IMR-90 (cell line): Measurements from ENCODE around the gene WBP2. TPM values are rescaled to one million over a fixed set of nuclear protein-coding genes. Genes with fewer than 3 reads are reported as not detected.
A peak's percentile ranks its signal among the peaks of the same experiment; 100 is the strongest.

Source experiments
- ATAC-seq: fragments of 200-7000 bp; cut with Tn5 transposase; 2 replicates; pipeline ENCODE4 v1.9.1; 2020; ENCODE audit warnings: low read depth, mild to moderate bottlenecking, moderate library complexity
- Bru-seq: library from RNA; stranded (reverse); fragments of 400-500 nt; gene quantifications from one replicate; lab custom pipeline; 2021; lab: Mats Ljungman, UMichigan
- BruChase-seq, 2 experiments: library from RNA; stranded (reverse); fragments of 400-500 nt; gene quantifications; one replicate each; lab custom pipeline; 2021; lab: Mats Ljungman, UMichigan
- BruUV-seq: library from RNA; stranded (reverse); fragments of 400-500 nt; replicated peaks from 2 replicates; lab custom pipeline; 2021; lab: Mats Ljungman, UMichigan
- CTCF ChIA-PET: fragments of 300-600 bp; formaldehyde crosslinking; extraction: SDS; loops from one replicate; lab custom pipeline; 2021; ENCODE audit warnings: antibody characterized with exemption; lab: Yijun Ruan, JAX
- POLR2A ChIA-PET: fragments of 300-600 bp; sonication (Branson Sonifier 250); formaldehyde crosslinking; loops from one replicate; lab custom pipeline; 2022; ENCODE audit warnings: antibody characterized with exemption; ENCODE audit not compliant: unreplicated experiment; lab: Charles Lee
- DNase-seq: peaks from one replicate; pipeline ENCODE4 v3.0.0; 2013
- H2AFZ ChIP-seq: replicated peaks from 2 replicates; pipeline ENCODE3; 2013; ENCODE audit warnings: low read length, mild to moderate bottlenecking; ENCODE audit not compliant: poor library complexity
- H2AK5ac ChIP-seq: 2 replicates; pipeline ENCODE4 v1.6.1; 2013; ENCODE audit warnings: low read depth, low read length, inconsistent platforms
- H2AK9ac ChIP-seq: replicated peaks from 2 replicates; pipeline ENCODE3; 2013; ENCODE audit warnings: mild to moderate bottlenecking, low read depth, low read length, moderate library complexity; ENCODE audit not compliant: poor library complexity
- H2BK120ac ChIP-seq: 2 replicates; pipeline ENCODE4 v1.6.1; 2013; ENCODE audit warnings: low read depth, low read length, inconsistent platforms
- H2BK15ac ChIP-seq: 3 replicates; pipeline ENCODE4 v1.6.1; 2013; ENCODE audit warnings: low read depth, low read length, inconsistent platforms
- H2BK20ac ChIP-seq: 2 replicates; pipeline ENCODE4 v1.6.1; 2013; ENCODE audit warnings: low read depth, mild to moderate bottlenecking, inconsistent platforms, low read length, moderate library complexity
- H2BK5ac ChIP-seq: 2 replicates; pipeline ENCODE4 v1.6.1; 2013; ENCODE audit warnings: mild to moderate bottlenecking, low read depth, low read length, inconsistent platforms; ENCODE audit not compliant: poor library complexity, severe bottlenecking
- H3K14ac ChIP-seq: replicated peaks from 2 replicates; pipeline ENCODE4 v1.6.1; 2013; ENCODE audit warnings: low read depth, low read length, inconsistent platforms
- H3K18ac ChIP-seq: 2 replicates; pipeline ENCODE4 v1.6.1; 2013; ENCODE audit warnings: low read depth, low read length, control low read depth
- H3K23ac ChIP-seq: 2 replicates; pipeline ENCODE4 v1.6.1; 2013; ENCODE audit warnings: low read depth, low read length, inconsistent platforms
- H3K27ac ChIP-seq: 2 replicates; pipeline ENCODE4 v1.5.1; 2013; ENCODE audit warnings: mild to moderate bottlenecking, control low read depth, low read length; ENCODE audit not compliant: insufficient read depth
- H3K27me3 ChIP-seq: 2 replicates; pipeline ENCODE4 v1.6.1; 2013; ENCODE audit warnings: low read length; ENCODE audit not compliant: control insufficient read depth, insufficient read depth
- H3K36me3 ChIP-seq: 2 replicates; pipeline ENCODE4 v1.6.1; 2013; ENCODE audit warnings: low read length, mixed read lengths; ENCODE audit not compliant: control insufficient read depth, insufficient read depth
- H3K4ac ChIP-seq: 2 replicates; pipeline ENCODE4 v1.6.1; 2013; ENCODE audit warnings: low read depth, low read length, inconsistent platforms
- H3K4me1 ChIP-seq: 2 replicates; pipeline ENCODE4 v1.6.1; 2013; ENCODE audit warnings: low read length, mixed read lengths; ENCODE audit not compliant: control insufficient read depth, insufficient read depth
- H3K4me2 ChIP-seq: 2 replicates; pipeline ENCODE4 v1.6.1; 2013; ENCODE audit warnings: low read depth, mild to moderate bottlenecking, control low read depth, low read length, moderate library complexity
- H3K4me3 ChIP-seq: 2 replicates; pipeline ENCODE4 v1.5.1; 2013; ENCODE audit warnings: low read depth, mild to moderate bottlenecking, control low read depth, low read length, moderate library complexity; ENCODE audit not compliant: insufficient read depth
- H3K56ac ChIP-seq: 2 replicates; pipeline ENCODE4 v1.6.1; 2013; ENCODE audit warnings: low read length, inconsistent platforms; ENCODE audit not compliant: insufficient read depth; ENCODE audit errors: extremely low read depth
- H3K79me1 ChIP-seq, 2 experiments: 2 replicates each; pipeline ENCODE4 v1.6.1; 2013; ENCODE audit warnings: low read length in 2 of 2, inconsistent platforms in 1 of 2, low read depth in 1 of 2
- H3K9ac ChIP-seq: 2 replicates; pipeline ENCODE4 v1.6.1; 2013; ENCODE audit warnings: low read depth, low read length, control low read depth
- H3K9me1 ChIP-seq: 2 replicates; pipeline ENCODE4 v1.6.1; 2013; ENCODE audit warnings: low read length, inconsistent platforms; ENCODE audit not compliant: insufficient read depth
- H3K9me3 ChIP-seq: 2 replicates; pipeline ENCODE4 v1.6.1; 2013; ENCODE audit warnings: low read length; ENCODE audit not compliant: control insufficient read depth, insufficient read depth
- H4K20me1 ChIP-seq: 2 replicates; pipeline ENCODE4 v1.6.1; 2013; ENCODE audit warnings: low read length, inconsistent platforms; ENCODE audit not compliant: insufficient read depth
- H4K5ac ChIP-seq: 2 replicates; pipeline ENCODE4 v1.6.1; 2013; ENCODE audit warnings: mild to moderate bottlenecking, low read depth, low read length, control low read depth
- H4K8ac ChIP-seq, 2 experiments: 2 replicates each; pipeline ENCODE4 v1.6.1; 2013; ENCODE audit warnings: low read depth in 2 of 2, low read length in 2 of 2, control low read depth in 1 of 2, inconsistent platforms in 1 of 2
- H4K91ac ChIP-seq: 2 replicates; pipeline ENCODE4 v1.6.1; 2013; ENCODE audit warnings: low read depth, low read length, inconsistent platforms; ENCODE audit not compliant: insufficient read depth
- BHLHE40 ChIP-seq: fragments of 150-350 bp; IDR thresholded peaks from 2 replicates; pipeline ENCODE4 v1.6.1; 2016; ENCODE audit warnings: mild to moderate bottlenecking, low read depth, low read length
- CEBPB ChIP-seq: IDR thresholded peaks from 2 replicates; pipeline ENCODE4 v1.6.1; 2012; ENCODE audit warnings: low read depth, low read length, improper control_type of control experiment
- CHD1 ChIP-seq: IDR thresholded peaks from 2 replicates; pipeline ENCODE4 v1.6.1; 2012; ENCODE audit warnings: low read depth, low read length, improper control_type of control experiment
- FOS ChIP-seq: fragments of 150-350 bp; IDR thresholded peaks from 2 replicates; pipeline ENCODE4 v1.6.1; 2016; ENCODE audit warnings: low read depth, low read length
- MAZ ChIP-seq: IDR thresholded peaks from 2 replicates; pipeline ENCODE4 v1.6.1; 2012; ENCODE audit warnings: low read depth, mild to moderate bottlenecking, low read length, improper control_type of control experiment, moderate library complexity, borderline replicate concordance
- MXI1 ChIP-seq: IDR thresholded peaks from 2 replicates; pipeline ENCODE4 v1.6.1; 2012; ENCODE audit warnings: low read depth, mild to moderate bottlenecking, low read length, moderate library complexity, borderline replicate concordance
- POLR2A ChIP-seq: IDR thresholded peaks from 2 replicates; pipeline ENCODE4 v1.6.1; 2012; ENCODE audit warnings: mild to moderate bottlenecking, low read depth, low read length
- RAD21 ChIP-seq: IDR thresholded peaks from 2 replicates; pipeline ENCODE4 v1.6.1; 2012; ENCODE audit warnings: low read length, improper control_type of control experiment
- RFX5 ChIP-seq: IDR thresholded peaks from 2 replicates; pipeline ENCODE4 v1.8.0; 2012; ENCODE audit warnings: low read depth, mild to moderate bottlenecking, low read length, moderate library complexity
- WGBS, 2 experiments: methylation state at CpG; one replicate each; pipeline versions ENCODE4 v1.1.5 to v1.1.7; 2013; ENCODE audit warnings: missing lambda C conversion rate in 2 of 2; ENCODE audit not compliant: insufficient read length in 1 of 2; ENCODE audit errors: extremely low coverage in 2 of 2; 5-methylcytosine and 5-hydroxymethylcytosine counted together
- dilution Hi-C: fragments of 300-500 bp; cut with HindIII; formaldehyde crosslinking; loops from one replicate; pipeline ENCODE4 v1.14.3; 2018; ENCODE audit warnings: low sequenced_read_pairs; ENCODE audit not compliant: unreplicated experiment
- in situ Hi-C: fragments of 300-500 bp; cut with MboI; formaldehyde crosslinking; loops from 3 replicates; pipeline ENCODE4 v1.14.3; 2019; ENCODE audit warnings: low sequenced_read_pairs, inconsistent platforms, mixed read lengths
- intact Hi-C: fragments of 100-400 bp; cut with micrococcal nuclease; formaldehyde crosslinking; loops from 2 replicates; pipeline ENCODE4 v1.10.0; 2022
- long read RNA-seq: library from polyadenylated mRNA; unstranded; transcript quantifications from one replicate; pipeline ENCODE4 v2.0.0, GENCODE V29; 2021; ENCODE audit not compliant: unreplicated experiment
- polyA plus RNA-seq, 3 experiments: library from polyadenylated mRNA; depleted of rRNA; stranded (reverse); fragments of >200 nt; gene quantifications; 2 replicates each; pipeline ENCODE4 v1.2.3, GENCODE V29; 2012; ENCODE audit warnings: low replicate concordance in 1 of 3
- total RNA-seq: library from RNA; depleted of rRNA; stranded (reverse); fragments of >200 nt; gene quantifications from 2 replicates; pipeline ENCODE4 v1.2.3, GENCODE V29; 2012; rRNA removed
- TF ChIP-seq, protein P1 (sequence below): conservative IDR thresholded peaks from 2 replicates; pipeline ENCODE4 v1.5.1; 2012; ENCODE audit warnings: mild to moderate bottlenecking, low read depth, low read length, improper control_type of control experiment
- TF ChIP-seq, protein P2 (sequence below): fragments of 150-350 bp; IDR thresholded peaks from 2 replicates; pipeline ENCODE4 v1.6.1; 2017; ENCODE audit warnings: mild to moderate bottlenecking, antibody characterized with exemption, low read length, low read depth

The WBP2 gene
- total RNA-seq (7.8 and 9.0 TPM in 2 replicates), polyA plus RNA-seq (2012; rRNA removed) (35.5 and 36.7 TPM in 2 replicates), Bru-seq, nascent RNA (percentile 59 among the genes with signal in this experiment), BruChase-seq, experiment 1, labeled RNA remaining after a 6-hour chase (percentile 76 among the genes with signal in this experiment), BruChase-seq, experiment 2, labeled RNA remaining after a 2-hour chase (percentile 66 among the genes with signal in this experiment)
- polyA plus RNA-seq (2012; cell fraction: cytosol; rRNA removed), result 28.5 and 41.3 TPM in 2 replicates
- polyA plus RNA-seq (2012; cell fraction: nucleus; rRNA removed; ENCODE audit: low replicate concordance), result 54.3 and 84.4 TPM in 2 replicates
- long read RNA-seq, transcript WBP2-201 (8 exons, 1,944 nt), result major isoform, 29 of 122 reads
- long read RNA-seq, partial matches to known transcripts, result 8 of 122 reads
- long read RNA-seq, other reads (novel, unspliced or antisense), result 84 of 122 reads

DNA sequence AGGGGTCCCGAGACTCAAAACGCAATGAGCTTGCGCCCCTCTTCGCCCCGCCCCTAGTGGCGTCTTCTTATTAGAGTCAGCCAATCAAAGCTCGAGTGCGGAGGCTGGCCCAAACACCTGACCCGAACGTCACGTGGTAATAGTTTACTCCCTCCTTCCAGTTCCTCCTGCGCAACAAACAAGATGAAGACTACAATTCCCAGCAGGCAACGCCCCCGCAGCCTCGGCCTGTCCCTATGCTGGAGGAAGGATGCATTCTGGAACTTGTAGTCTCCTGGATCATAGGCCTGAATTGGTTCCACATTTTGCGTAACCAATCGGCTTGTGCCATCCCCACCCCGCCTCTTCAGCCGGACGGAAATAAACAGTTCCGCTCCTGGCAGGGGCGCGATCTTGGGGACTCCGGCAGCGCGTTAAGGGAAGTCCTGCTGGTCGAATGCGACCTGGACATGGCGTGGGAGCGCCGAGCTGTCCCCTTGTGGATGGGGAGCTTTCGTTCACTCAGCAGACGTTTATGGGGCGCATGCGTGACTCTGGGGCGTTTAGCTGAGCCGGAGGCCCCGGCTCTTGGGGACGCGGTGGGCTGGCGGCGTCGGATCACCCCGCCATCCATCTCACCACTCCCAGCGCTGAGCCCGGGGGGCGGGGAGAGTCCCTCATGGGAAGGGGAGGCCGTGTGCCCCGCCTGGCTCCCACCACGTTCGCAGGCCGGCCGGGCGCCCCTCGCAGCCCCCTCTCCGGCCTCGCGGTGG is at the start of gene WBP2:
Gene WBP2 (minus strand): TSS at position 26 of the 752 bp plus-strand sequence. CDS start 38 bp downstream, outside the sequence.
- Histone ChIP-seq H3K9me1 (peaks cover 7% of the 10 kb centered on the region), H4K20me1 (peaks cover 5% of the 10 kb centered on the region; the same call in 1 of the 2 replicates), H3K27ac (peak within 1 kb of the TSS; percentile 70), H3K27me3 (no peaks in the 10 kb centered on the region), H3K79me1 (peaks cover 6 to 29% of the 10 kb centered on the region in 2 experiments; a peak in 3 of 4 replicates), H3K4me2 (peak within 1 kb of the TSS; percentile 86), H2AK5ac (peak within 1 kb of the TSS; percentile 46; the same call in 1 of the 2 replicates), H3K14ac (peak within 1 kb of the TSS; percentile 69), H2BK20ac (no peak within 1 kb of the TSS), H3K56ac (peak within 1 kb of the TSS; percentile 37; the same call in 1 of the 2 replicates), H3K9ac (peak within 1 kb of the TSS; percentile 72), H3K23ac (peak within 1 kb of the TSS; percentile 25), H3K9me3 (no peaks in the 10 kb centered on the region), H4K8ac (peak within 1 kb of the TSS; percentile 75 to 77; a peak in 3 of 4 replicates), H3K4me3 (peak within 1 kb of the TSS; percentile 68), H2BK15ac (peak within 1 kb of the TSS; percentile 82; the same call in 2 of the 3 replicates), H3K4ac (peak within 1 kb of the TSS; percentile 80), H4K91ac (peak within 1 kb of the TSS; percentile 46), H4K5ac (peak within 1 kb of the TSS; percentile 55), H3K36me3 (peaks cover 10% of the 10 kb centered on the region), H3K18ac (peak within 1 kb of the TSS; percentile 34; the same call in 1 of the 2 replicates), H2BK5ac (peak within 1 kb of the TSS; percentile 67), H2AK9ac (peak within 1 kb of the TSS; percentile 90), H2BK120ac (peak within 1 kb of the TSS; percentile 21), H3K4me1 (peaks cover 11% of the 10 kb centered on the region), H2AFZ (peak within 1 kb of the TSS; percentile 94)
- ChIA-PET POLR2A (interaction anchor here (0.5 to 1.5 kb wide), 8 partner anchors 9 to 333 kb away, joined by 3 to 12 read pairs (median 5); a partner anchor contains a TSS), CTCF (interaction anchor here (0.7 to 2.1 kb wide), 8 partner anchors 20 to 159 kb away, joined by 3 to 9 read pairs (median 4); partner anchors contain the start of gene TRIM65)
- no TSS peak for BruUV-seq
- DNase-seq (peak; percentile 100), ATAC-seq (peak; percentile 96)
- dilution Hi-C loops, result no loop called here
- TF ChIP-seq POLR2A (peak; percentile 85), CHD1 (no peak), CEBPB (peak; percentile 85), RFX5 (no peak), BHLHE40 (peak; percentile 2), MXI1 (0 out of 2 replicates have a peak, but pooled peaks have one; percentile 61), FOS (peak; percentile 40; the same call in 1 of the 2 replicates), MAZ (peak; percentile 6; the same call in 1 of the 2 replicates), RAD21 (no peak; the same call in 1 of the 2 replicates)
- TF ChIP-seq, protein P1, sequence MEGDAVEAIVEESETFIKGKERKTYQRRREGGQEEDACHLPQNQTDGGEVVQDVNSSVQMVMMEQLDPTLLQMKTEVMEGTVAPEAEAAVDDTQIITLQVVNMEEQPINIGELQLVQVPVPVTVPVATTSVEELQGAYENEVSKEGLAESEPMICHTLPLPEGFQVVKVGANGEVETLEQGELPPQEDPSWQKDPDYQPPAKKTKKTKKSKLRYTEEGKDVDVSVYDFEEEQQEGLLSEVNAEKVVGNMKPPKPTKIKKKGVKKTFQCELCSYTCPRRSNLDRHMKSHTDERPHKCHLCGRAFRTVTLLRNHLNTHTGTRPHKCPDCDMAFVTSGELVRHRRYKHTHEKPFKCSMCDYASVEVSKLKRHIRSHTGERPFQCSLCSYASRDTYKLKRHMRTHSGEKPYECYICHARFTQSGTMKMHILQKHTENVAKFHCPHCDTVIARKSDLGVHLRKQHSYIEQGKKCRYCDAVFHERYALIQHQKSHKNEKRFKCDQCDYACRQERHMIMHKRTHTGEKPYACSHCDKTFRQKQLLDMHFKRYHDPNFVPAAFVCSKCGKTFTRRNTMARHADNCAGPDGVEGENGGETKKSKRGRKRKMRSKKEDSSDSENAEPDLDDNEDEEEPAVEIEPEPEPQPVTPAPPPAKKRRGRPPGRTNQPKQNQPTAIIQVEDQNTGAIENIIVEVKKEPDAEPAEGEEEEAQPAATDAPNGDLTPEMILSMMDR, result peak; percentile 27; the same call in 1 of the 2 replicates
- TF ChIP-seq, protein P2, sequence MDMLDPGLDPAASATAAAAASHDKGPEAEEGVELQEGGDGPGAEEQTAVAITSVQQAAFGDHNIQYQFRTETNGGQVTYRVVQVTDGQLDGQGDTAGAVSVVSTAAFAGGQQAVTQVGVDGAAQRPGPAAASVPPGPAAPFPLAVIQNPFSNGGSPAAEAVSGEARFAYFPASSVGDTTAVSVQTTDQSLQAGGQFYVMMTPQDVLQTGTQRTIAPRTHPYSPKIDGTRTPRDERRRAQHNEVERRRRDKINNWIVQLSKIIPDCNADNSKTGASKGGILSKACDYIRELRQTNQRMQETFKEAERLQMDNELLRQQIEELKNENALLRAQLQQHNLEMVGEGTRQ, result peak; percentile 99
- in situ Hi-C loops, result no loop called here
- WGBS, 2 experiments, result 0% methylated on average over 22 of the region's 58 CpGs; no CpG with 5 or more reads in 1 of the 2 experiments
- intact Hi-C loops, result no loop called here
